GM23338 (cell line): ENCODE measurements around the gene SEC14L1.

Source experiments
- CTCF ChIP-seq, 2 experiments: fragments of 200-600 bp in 1 of 2; sonication (generic) in 1 of 2; conservative IDR thresholded peaks; 2 replicates each; pipeline versions ENCODE4 v1.5.1 to v1.6.1; 2016 to 2017; ENCODE audit warnings: antibody characterized with exemption in 2 of 2, low read depth in 2 of 2, mild to moderate bottlenecking in 2 of 2, moderate library complexity in 1 of 2
- ETS1 ChIP-seq: IDR thresholded peaks from 2 replicates; pipeline ENCODE4 v1.6.1; 2016; ENCODE audit warnings: antibody characterized with exemption
- EZH2 ChIP-seq: fragments of 200-600 bp; sonication (generic); IDR thresholded peaks from one replicate; pipeline ENCODE4 v1.8.0; 2017; ENCODE audit warnings: antibody characterized with exemption, mild to moderate bottlenecking, low read depth; ENCODE audit not compliant: unreplicated experiment
- POLR2AphosphoS5 ChIP-seq: IDR thresholded peaks from 2 replicates; pipeline ENCODE4 v1.6.1; 2016; ENCODE audit warnings: antibody characterized with exemption, low read depth

GRCh38 chr17:77214743-77215142 lies 74.0 kb downstream of the SEC14L1 start:
- TF ChIP-seq ETS1 (no peak), EZH2 (no peak), CTCF (conservative IDR thresholded peaks at IDR 0.05; ENCODE audit: low read depth in 2 of 2) (peak; percentile 69 to 89), POLR2AphosphoS5 (no peak)
